ENCODE results near the gene ATXN10.

Gene ATXN10

DNA sequence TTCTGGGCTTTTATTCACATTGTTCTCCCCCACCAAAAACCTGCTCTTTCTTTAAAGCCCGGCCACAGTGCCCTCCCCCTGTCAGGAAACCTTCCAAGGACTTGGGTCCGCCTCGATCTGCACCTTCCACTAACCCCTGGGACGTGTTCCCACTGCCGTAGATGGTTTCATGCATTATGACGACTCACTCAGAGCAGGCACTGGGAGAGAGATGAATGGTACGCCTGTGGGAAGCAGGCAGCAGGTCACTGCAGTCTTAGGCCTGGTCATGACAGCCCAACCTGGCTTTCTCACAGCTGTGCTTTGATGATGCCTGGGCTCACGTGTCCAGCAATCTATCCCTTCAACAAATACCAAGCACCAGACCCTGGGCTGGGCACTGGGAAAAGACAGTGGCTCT, 189.6 kb downstream of the ATXN10 start:
- DNase-seq: no peak

- peak; percentile 56 for DNase-seq
Observed at GRCh38 chr22:45863981-45864751, 192.5 kb downstream of the ATXN10 start.

DNA sequence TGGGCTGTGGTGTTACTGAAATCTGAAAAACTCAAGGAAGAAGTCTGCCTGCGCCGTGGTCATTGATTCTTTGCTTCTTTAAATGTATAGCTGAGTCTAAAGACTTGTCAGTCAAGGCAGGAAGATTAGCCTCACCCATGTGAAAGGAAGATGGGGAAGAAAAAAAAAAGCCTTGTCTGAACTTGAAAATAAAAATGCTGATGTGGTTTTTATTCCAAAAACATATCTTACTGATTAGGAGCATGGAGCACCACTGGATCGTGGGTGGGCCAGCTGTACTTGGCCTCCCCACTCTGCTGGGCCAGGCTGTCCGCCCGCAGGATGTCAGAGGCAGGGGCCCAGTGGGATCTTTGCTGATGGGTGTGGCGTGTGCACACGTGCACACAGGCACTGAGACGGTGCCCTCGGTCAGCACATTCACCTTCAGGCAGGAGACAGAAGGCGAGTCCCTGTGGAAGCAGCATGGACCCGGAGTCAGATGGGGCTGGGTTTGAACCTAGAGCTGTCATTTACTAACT, 193.4 kb downstream of the ATXN10 start:
- DNase-seq: no peak

- no peak for DNase-seq
Observed at GRCh38 chr22:45865561-45866125, 194.0 kb downstream of the ATXN10 start.

GRCh38 chr22:45866126-45866645, 194.6 kb downstream of the ATXN10 start:
- DNase-seq: no peak

GRCh38 chr22:45866646-45867117, 195.0 kb downstream of the ATXN10 start:
- no peak for DNase-seq

- peak; percentile 40 for DNase-seq
Observed at GRCh38 chr22:45867118-45867905, 195.7 kb downstream of the ATXN10 start.

DNA sequence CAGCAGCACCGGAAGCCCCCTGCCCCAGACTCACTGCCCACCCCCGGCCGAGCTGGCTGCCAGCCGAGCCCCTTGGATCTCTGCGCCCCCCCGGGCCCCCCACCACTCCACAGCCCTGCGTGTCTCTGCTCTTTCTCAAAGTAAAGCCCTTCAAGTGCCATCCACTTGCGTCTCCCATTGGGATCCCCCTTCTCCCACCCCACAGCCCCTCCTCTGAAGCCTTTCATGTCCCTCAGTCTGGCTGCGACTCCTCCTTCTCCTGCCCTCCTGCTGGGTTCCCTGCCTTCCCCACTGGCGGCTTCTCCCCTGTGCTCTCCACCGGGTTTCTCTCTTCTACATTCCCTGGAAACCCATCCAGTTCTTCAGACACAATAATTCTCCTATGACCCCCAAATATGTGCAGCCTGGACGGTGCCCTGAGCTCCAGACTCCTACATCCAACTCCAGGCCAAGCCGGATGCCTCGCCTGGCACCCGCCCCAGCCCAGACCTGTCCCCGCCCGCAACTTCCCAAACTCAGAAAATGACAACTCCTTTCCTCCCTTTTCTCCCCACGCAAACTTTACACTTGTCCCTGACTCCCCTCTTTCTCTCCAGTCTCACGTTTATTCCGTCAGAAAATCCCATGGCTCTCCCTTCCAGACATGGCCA, 196.4 kb downstream of the ATXN10 start:
- no peak for DNase-seq

DNA sequence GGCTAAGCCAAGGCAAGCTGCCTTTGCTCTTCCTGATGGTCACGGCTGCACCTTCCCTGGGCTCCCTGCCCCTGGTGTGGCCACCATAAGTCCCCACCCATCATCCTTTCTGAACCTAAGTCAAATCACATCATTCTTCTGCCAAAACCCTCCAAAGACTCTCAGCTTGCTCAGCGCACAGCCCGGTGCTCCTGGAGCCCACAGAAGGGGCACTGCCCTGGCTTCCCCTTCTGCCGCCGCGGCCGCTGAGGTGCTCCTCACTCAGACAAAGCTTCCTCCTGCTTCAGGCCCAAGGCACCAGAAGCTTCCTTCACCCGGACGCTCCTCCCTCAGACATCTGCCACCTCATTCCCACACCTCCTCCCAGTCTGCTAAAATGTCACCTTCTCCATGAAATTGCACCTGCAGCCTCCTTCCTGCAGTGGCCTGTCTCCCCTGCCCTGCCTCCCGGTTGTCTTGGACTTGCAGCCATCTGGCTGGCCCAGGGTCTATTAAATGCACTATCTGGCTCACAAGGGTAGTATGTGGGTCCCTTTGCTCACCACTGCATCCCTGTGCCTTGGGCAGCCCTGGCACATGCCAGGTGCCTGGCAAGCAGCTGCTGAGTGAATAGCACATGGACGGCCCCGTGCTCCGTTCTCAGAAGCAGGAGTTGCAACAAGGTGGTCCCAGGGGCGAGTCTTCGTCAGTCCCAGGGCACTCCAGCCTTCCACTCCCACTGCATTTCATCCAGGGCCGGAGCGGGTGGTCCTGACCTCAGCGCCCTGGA, 197.1 kb downstream of the ATXN10 start:
- DNase-seq: no peak

DNA sequence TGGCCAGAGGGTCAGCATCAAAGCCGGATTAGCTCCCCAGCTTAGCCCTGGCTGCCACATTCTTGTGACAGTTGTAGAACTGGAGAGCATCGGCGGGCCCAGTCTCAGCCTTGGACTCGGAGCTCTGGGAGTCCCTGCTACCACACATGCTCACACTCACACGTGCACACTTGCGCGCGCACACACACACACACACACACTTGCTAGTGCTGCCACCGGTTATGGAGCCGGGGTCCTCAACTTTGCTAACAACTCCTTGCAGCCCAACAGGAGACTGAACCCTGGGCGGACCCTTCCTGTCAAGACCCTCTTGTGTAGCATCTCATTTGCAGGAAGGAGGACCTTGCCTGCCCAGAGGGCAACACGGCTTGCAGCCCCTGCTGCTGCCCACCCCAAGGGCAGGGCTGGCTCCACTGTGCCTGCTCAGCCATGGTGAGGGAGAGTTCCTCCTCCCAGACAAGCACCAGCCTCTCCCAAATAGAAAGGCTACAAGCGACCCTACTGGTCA, 197.8 kb downstream of the ATXN10 start:
- DNase-seq: no peak

DNA sequence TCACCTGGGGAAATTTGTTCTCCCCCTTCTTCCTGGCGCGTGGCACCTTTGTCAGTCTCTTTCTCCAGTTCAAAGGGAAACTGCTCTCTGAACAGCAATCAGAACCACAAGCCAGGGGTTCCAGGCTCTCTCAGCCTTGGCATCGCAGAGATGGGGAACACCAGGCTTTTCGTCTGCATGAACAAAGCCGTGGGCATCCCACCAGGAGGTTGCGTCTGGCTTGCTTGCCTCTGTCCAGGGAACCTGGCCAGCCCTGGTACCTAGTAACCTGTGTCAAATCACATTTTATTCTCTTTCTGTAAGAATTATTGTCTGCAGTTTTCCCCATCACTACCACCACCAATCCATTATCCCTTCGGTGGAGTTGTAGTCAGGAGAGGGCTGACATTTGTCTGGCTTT, 198.4 kb downstream of the ATXN10 start:
- DNase-seq: no peak

DNA sequence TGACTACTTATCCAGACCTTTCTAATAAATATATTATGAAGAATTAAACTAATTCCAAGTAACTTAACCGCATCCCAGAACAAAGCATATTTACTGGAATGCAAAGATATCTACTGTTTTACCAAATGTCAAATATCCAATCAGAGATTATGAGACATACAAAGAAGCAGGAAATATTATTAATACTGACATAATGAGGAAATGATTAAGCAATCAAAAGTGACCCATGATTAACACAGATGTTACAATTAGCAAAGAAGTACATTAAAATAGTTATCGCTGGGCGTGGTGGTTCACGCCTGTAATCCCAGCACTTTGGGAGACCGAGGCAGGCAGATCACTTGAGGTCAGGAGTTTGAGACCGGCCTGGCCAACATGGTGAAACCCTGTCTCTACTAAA, 200.1 kb downstream of the ATXN10 start:
- DNase-seq: no peak

GRCh38 chr22:45872659-45873263, 201.1 kb downstream of the ATXN10 start:
- no peak for DNase-seq

GRCh38 chr22:45876136-45877035, 204.8 kb downstream of the ATXN10 start:
- DNase-seq: no peak

- DNase-seq: no peak
Observed at GRCh38 chr22:45877036-45877380, 205.4 kb downstream of the ATXN10 start.

- no peak for DNase-seq
Observed at GRCh38 chr22:45877651-45878050, 206.0 kb downstream of the ATXN10 start.

DNA sequence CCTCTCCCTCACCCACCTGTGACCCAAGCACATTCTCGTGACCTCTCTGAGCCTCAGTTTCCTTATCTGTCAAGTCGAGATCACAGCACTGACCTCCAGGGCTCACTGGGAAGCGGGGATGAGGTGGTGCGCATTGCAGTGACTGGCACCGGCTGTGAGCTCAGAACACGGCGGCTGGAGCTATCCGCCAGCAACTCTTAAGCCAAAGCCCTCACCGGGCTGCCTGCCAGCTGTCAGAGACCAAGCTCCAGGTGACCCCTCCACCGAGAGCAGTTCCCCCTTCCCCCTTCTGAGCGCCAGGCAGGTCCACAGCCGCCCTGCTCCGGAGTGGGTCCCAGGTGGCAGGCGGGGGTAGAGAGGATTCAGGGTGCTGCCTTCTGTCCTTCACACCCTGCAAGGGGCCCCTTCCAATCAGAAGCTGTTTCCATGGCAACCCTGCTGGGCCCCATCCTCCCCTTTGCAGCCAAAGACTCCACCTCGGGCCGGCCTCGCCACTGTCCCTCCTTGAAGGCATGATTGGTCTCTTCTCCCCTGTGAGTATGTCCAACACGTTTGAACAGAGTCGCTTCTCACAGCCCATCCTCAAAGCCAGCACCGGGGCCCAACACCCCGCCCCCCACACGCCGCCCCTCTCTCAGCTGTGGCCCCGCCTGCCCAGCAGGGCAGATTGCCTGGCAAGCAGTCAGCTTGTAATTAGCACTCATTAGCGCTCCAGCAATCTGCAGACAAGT, 206.6 kb downstream of the ATXN10 start:
- no peak for DNase-seq

DNA sequence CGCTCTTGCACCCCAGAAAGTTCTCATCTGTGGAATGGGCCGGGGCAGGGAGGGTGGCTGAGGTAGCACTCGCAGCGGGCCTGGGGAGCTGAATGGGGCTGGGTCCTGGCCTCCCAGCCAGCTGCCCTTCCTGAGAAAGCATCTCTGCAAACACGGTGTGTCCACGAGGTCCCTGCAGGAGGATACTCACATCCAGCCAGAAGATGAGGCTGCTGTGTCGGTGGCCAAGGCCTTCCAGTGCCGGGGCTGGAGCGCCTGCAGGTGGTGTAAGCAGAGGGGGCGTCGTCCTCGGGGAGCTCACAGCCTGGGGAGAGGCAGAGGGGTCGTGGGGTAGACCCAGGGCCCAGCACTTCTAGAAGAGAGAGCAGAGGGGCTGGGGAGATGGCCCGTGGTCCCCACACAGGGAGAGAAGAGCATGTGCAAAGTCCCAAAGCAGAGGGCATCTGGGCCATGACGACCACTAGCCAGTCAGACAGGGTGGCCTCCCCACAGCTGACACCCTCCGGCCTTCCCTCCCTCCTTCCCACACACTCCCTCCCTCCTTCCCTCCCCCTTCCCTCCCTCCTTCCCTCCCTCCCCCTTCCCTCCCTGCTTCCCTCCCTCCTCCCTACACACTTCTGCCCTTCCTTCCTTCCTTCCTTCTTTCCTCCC, 207.4 kb downstream of the ATXN10 start:
- DNase-seq: no peak

DNA sequence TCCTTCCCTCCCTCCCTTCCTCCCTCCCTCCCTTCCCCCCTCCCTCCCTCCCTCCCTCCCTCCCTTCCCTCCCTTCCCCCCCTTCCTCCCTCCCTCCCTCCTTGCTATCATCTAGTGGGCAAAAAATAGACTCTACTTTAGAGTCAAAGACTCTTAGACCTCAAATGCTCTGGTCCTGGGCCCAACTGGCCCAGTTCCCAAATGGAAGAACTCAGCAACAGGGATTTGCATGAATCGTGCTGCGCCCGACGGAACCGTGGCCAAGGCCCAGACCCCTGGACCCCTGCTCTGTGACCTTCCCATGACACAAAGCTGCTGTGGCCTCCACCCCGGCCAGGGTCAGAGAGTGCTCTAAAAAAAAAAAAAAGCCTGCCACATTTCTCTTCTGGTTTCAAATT, 207.9 kb downstream of the ATXN10 start:
- no peak for DNase-seq

Measured in fibroblast of skin of scalp (primary cell).